Activated CD8-positive, alpha-beta memory T cell treated with anti-CD3 and anti-CD28 coated beads, Interleukin-2, amount 10 ng/mL, durations not matched to agents 7 days and 5 days (primary cell): ENCODE results near the gene SH3RF1. TPM values are rescaled to one million over a fixed set of nuclear protein-coding genes. Genes with fewer than 3 reads are reported as not detected.

Experiments used
- ATAC-seq: fragments of 150-1000 bp; cut with Tn5 transposase; one replicate; pipeline ENCODE4 v1.10.0; 2021; ENCODE audit warnings: moderate library complexity
- CTCF ChIA-PET: fragments of 350-600 bp; sonication (Branson Sonifier 250); formaldehyde crosslinking; loops from one replicate; lab custom pipeline; 2021; ENCODE audit warnings: antibody characterized with exemption; lab: Charles Lee
- DNase-seq: peaks from one replicate; pipeline ENCODE4 v3.0.0-alpha.2; 2020
- H3K27ac Mint-ChIP-seq: one replicate; pipeline ENCODE4 v1.8.0; 2021; ENCODE audit warnings: mild to moderate bottlenecking, mixed read lengths
- H3K27me3 Mint-ChIP-seq: one replicate; pipeline ENCODE4 v1.8.0; 2021; ENCODE audit warnings: mixed read lengths
- H3K36me3 Mint-ChIP-seq: one replicate; pipeline ENCODE4 v1.8.0; 2021; ENCODE audit warnings: mild to moderate bottlenecking, mixed read lengths
- H3K4me1 Mint-ChIP-seq: one replicate; pipeline ENCODE4 v1.8.0; 2021; ENCODE audit warnings: mixed read lengths
- H3K4me3 Mint-ChIP-seq: one replicate; pipeline ENCODE4 v1.8.0; 2021; ENCODE audit warnings: mild to moderate bottlenecking, moderate library complexity, mixed read lengths
- H3K9me3 Mint-ChIP-seq: one replicate; pipeline ENCODE4 v1.8.0; 2022; ENCODE audit warnings: low read depth, mixed read lengths
- total RNA-seq, 2 experiments: library from RNA; stranded (reverse); gene quantifications; one replicate each; pipeline ENCODE4 v1.2.3, GENCODE V29; 2021

The SH3RF1 gene
- total RNA-seq, 2 experiments from 2014 or later: 0.35 TPM; not detected in 1

GRCh38 chr4:169238445-169238844 is 32.3 kb downstream of the SH3RF1 start:
- no peak overlapping the region for H3K4me3 Mint-ChIP-seq
- ATAC-seq (no peak), DNase-seq (no peak)
- H3K36me3 Mint-ChIP-seq: no peaks in the 10 kb centered on the region
- no peaks in the 10 kb centered on the region for H3K9me3 Mint-ChIP-seq
- no peak overlapping the region for H3K27ac Mint-ChIP-seq
- peaks cover 19% of the 10 kb centered on the region for H3K27me3 Mint-ChIP-seq
- CTCF ChIA-PET: no interaction called here
- H3K4me1 Mint-ChIP-seq: no peaks in the 10 kb centered on the region

GRCh38 chr4:169236873-169237626 is 33.7 kb downstream of the SH3RF1 start:
- Mint-ChIP-seq H3K27me3 (peaks cover 17% of the 10 kb centered on the region), H3K36me3 (no peaks in the 10 kb centered on the region), H3K9me3 (no peaks in the 10 kb centered on the region), H3K4me1 (no peaks in the 10 kb centered on the region), H3K27ac (no peak overlapping the region), H3K4me3 (no peak overlapping the region)
- CTCF ChIA-PET: no interaction called here
- DNase-seq: no peak
- ATAC-seq: no peak

- ATAC-seq (no peak), DNase-seq (no peak)
- Mint-ChIP-seq H3K4me1 (no peaks in the 10 kb centered on the region), H3K27ac (no peak overlapping the region), H3K36me3 (no peaks in the 10 kb centered on the region), H3K27me3 (peaks cover 14% of the 10 kb centered on the region), H3K9me3 (no peaks in the 10 kb centered on the region), H3K4me3 (no peak overlapping the region)
- CTCF ChIA-PET: no interaction called here
Measured at GRCh38 chr4:169236078-169236477, 34.7 kb downstream of the SH3RF1 start.

- no peaks in the 10 kb centered on the region for H3K36me3 Mint-ChIP-seq
- ATAC-seq (no peak), DNase-seq (no peak)
- H3K27me3 Mint-ChIP-seq: peaks cover 10% of the 10 kb centered on the region
- H3K27ac Mint-ChIP-seq: no peak overlapping the region
- CTCF ChIA-PET: no interaction called here
- H3K4me1 Mint-ChIP-seq: no peaks in the 10 kb centered on the region
- H3K9me3 Mint-ChIP-seq: no peaks in the 10 kb centered on the region
- no peak overlapping the region for H3K4me3 Mint-ChIP-seq
Measured at GRCh38 chr4:169234137-169234855, 36.5 kb downstream of the SH3RF1 start.

GRCh38 chr4:169233691-169234090 is 37.1 kb downstream of the SH3RF1 start:
- CTCF ChIA-PET: no interaction called here

GRCh38 chr4:169231647-169232262 is 39.0 kb downstream of the SH3RF1 start:
- Mint-ChIP-seq H3K36me3 (no peaks in the 10 kb centered on the region), H3K9me3 (no peaks in the 10 kb centered on the region), H3K27ac (no peak overlapping the region), H3K4me3 (no peak overlapping the region), H3K4me1 (no peaks in the 10 kb centered on the region), H3K27me3 (peaks cover 4% of the 10 kb centered on the region)
- DNase-seq: no peak
- CTCF ChIA-PET: no interaction called here
- ATAC-seq: no peak

More at GRCh38 chr4:169233691-169234090, 37.1 kb downstream of the SH3RF1 start:
- H3K36me3 Mint-ChIP-seq: no peaks in the 10 kb centered on the region
- H3K27me3 Mint-ChIP-seq: peaks cover 10% of the 10 kb centered on the region
- no peaks in the 10 kb centered on the region for H3K4me1 Mint-ChIP-seq
- DNase-seq: no peak
- H3K9me3 Mint-ChIP-seq: no peaks in the 10 kb centered on the region
- no peak overlapping the region for H3K4me3 Mint-ChIP-seq
- H3K27ac Mint-ChIP-seq: no peak overlapping the region
- ATAC-seq: no peak

GRCh38 chr4:169229571-169230028 is 41.2 kb downstream of the SH3RF1 start:
- H3K27me3 Mint-ChIP-seq: peaks cover 4% of the 10 kb centered on the region
- CTCF ChIA-PET: no interaction called here
- no peak overlapping the region for H3K4me3 Mint-ChIP-seq
- H3K9me3 Mint-ChIP-seq: no peaks in the 10 kb centered on the region
- DNase-seq (no peak), ATAC-seq (no peak)
- H3K36me3 Mint-ChIP-seq: no peaks in the 10 kb centered on the region
- H3K27ac Mint-ChIP-seq: no peak overlapping the region
- no peaks in the 10 kb centered on the region for H3K4me1 Mint-ChIP-seq

GRCh38 chr4:169228076-169228475 is 42.7 kb downstream of the SH3RF1 start:
- H3K4me1 Mint-ChIP-seq: no peaks in the 10 kb centered on the region

GRCh38 chr4:169226565-169226964 is 44.2 kb downstream of the SH3RF1 start:
- ATAC-seq (no peak), DNase-seq (no peak)
- CTCF ChIA-PET: no interaction called here
- H3K4me3 Mint-ChIP-seq: no peak overlapping the region
- H3K27ac Mint-ChIP-seq: no peak overlapping the region
- no peaks in the 10 kb centered on the region for H3K9me3 Mint-ChIP-seq
- H3K27me3 Mint-ChIP-seq: no peaks in the 10 kb centered on the region
- no peaks in the 10 kb centered on the region for H3K36me3 Mint-ChIP-seq
- no peaks in the 10 kb centered on the region for H3K4me1 Mint-ChIP-seq

More at GRCh38 chr4:169228076-169228475, 42.7 kb downstream of the SH3RF1 start:
- DNase-seq (no peak), ATAC-seq (no peak)
- H3K27me3 Mint-ChIP-seq: no peaks in the 10 kb centered on the region
- no peaks in the 10 kb centered on the region for H3K36me3 Mint-ChIP-seq
- no peak overlapping the region for H3K27ac Mint-ChIP-seq
- no peaks in the 10 kb centered on the region for H3K9me3 Mint-ChIP-seq
- CTCF ChIA-PET: no interaction called here
- H3K4me3 Mint-ChIP-seq: no peak overlapping the region

GRCh38 chr4:169225812-169226211 is 44.9 kb downstream of the SH3RF1 start:
- Mint-ChIP-seq H3K36me3 (no peaks in the 10 kb centered on the region), H3K9me3 (no peaks in the 10 kb centered on the region), H3K4me1 (no peaks in the 10 kb centered on the region), H3K4me3 (no peak overlapping the region), H3K27ac (no peak overlapping the region), H3K27me3 (no peaks in the 10 kb centered on the region)
- DNase-seq (no peak), ATAC-seq (no peak)
- CTCF ChIA-PET: no interaction called here

GRCh38 chr4:169225058-169225751 is 45.6 kb downstream of the SH3RF1 start:
- Mint-ChIP-seq H3K27ac (no peak overlapping the region), H3K9me3 (no peaks in the 10 kb centered on the region), H3K4me1 (no peaks in the 10 kb centered on the region), H3K36me3 (no peaks in the 10 kb centered on the region), H3K27me3 (peaks cover 2% of the 10 kb centered on the region), H3K4me3 (no peak overlapping the region)
- CTCF ChIA-PET: no interaction called here
- no peak for ATAC-seq
- DNase-seq: no peak

- Mint-ChIP-seq H3K9me3 (no peaks in the 10 kb centered on the region), H3K4me1 (no peaks in the 10 kb centered on the region), H3K4me3 (no peak overlapping the region), H3K36me3 (no peaks in the 10 kb centered on the region), H3K27me3 (peaks cover 2% of the 10 kb centered on the region), H3K27ac (no peak overlapping the region)
- DNase-seq: no peak
- ATAC-seq: no peak
- CTCF ChIA-PET: no interaction called here
Measured at GRCh38 chr4:169222761-169223160, 48.0 kb downstream of the SH3RF1 start.

- DNase-seq (no peak), ATAC-seq (no peak)
- Mint-ChIP-seq H3K27me3 (peaks cover 2% of the 10 kb centered on the region), H3K27ac (no peak overlapping the region), H3K4me1 (no peaks in the 10 kb centered on the region), H3K36me3 (no peaks in the 10 kb centered on the region), H3K9me3 (no peaks in the 10 kb centered on the region), H3K4me3 (no peak overlapping the region)
- CTCF ChIA-PET: no interaction called here
Measured at GRCh38 chr4:169221662-169222061, 49.1 kb downstream of the SH3RF1 start.
